ENCODE results near the gene ZDHHC20. TPM values are rescaled to one million over a fixed set of nuclear protein-coding genes. Genes with fewer than 3 reads are reported as not detected.

ZDHHC20 gene
- total RNA-seq, 4 donors from 2014 or later = 37.9 to 88.1 (median 58.7) TPM

- no peak for TF ChIP-seq CTCF (IDR thresholded peaks at IDR 0.05; ENCODE audit: low read depth)
Measured at GRCh38 chr13:21338639-21339278, 120.3 kb downstream of the ZDHHC20 start.

GRCh38 chr13:21338156-21338555 is 120.9 kb downstream of the ZDHHC20 start:
- no peak for TF ChIP-seq CTCF (IDR thresholded peaks at IDR 0.05; ENCODE audit: low read depth)

GRCh38 chr13:21336609-21337349 is 122.3 kb downstream of the ZDHHC20 start:
- no peak for TF ChIP-seq CTCF (IDR thresholded peaks at IDR 0.05; ENCODE audit: low read depth)

- no peak for TF ChIP-seq CTCF (IDR thresholded peaks at IDR 0.05; ENCODE audit: low read depth)
Measured at GRCh38 chr13:21333186-21333585, 125.9 kb downstream of the ZDHHC20 start.

GRCh38 chr13:21330126-21330861 is 128.8 kb downstream of the ZDHHC20 start:
- TF ChIP-seq CTCF (IDR thresholded peaks at IDR 0.05; ENCODE audit: low read depth) = no peak

GRCh38 chr13:21328836-21329477 is 130.1 kb downstream of the ZDHHC20 start:
- TF ChIP-seq CTCF (IDR thresholded peaks at IDR 0.05; ENCODE audit: low read depth) = no peak

All from subcutaneous adipose tissue (tissue), 4 donors.